HG03558 (cell line): Measurements from ENCODE around the gene FBLN1.

Experiments used
- ATAC-seq: cut with Tn5 transposase; IDR thresholded peaks from one replicate; pipeline ENCODE4 v1.9.1; 2021; ENCODE audit warnings: moderate number of reproducible peaks; ENCODE audit not compliant: unreplicated experiment; ENCODE audit errors: extremely low read depth

FBLN1 gene

DNA sequence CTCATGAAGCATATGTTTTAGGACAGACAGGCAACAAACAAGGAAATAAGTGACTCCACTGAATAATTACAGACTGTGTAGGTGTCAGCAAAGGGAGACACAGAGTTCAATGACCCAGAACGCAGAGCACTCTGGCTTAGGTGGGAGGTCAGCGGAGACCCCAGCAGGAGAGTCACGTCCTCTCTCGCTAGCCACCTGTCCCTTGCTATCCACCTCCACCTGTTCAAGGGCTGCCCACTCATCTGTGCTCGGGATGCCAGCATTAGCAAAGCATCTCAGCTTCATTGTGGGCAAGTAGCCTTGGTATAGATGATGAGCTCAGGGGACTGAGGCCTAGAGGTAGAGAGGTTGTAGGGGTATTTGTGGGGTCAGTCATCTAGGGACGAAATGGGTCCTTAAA is 147.1 kb downstream of the FBLN1 start:
- ATAC-seq, result no peak

DNA sequence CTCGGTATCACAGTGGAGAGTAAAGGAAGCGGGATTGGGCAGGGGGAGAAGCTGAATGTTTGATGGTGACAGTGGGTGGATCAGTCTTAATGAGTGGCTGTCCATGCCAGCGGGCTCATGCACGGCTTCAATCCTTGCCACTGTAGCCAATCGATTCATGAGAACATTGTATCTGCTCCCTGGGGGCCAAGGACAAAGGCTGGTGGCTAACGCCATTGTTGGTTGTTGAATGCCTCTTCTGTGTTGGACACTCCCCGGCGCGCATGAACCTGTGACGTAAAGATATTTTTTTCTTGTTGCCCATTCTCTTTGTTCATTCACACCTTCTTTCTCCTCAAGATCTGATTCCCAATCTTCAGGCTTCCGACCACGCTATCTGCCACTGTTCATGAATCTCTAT is 148.0 kb downstream of the FBLN1 start:
- no peak for ATAC-seq
